ENCODE measurements around the gene CAMTA1.

DNA sequence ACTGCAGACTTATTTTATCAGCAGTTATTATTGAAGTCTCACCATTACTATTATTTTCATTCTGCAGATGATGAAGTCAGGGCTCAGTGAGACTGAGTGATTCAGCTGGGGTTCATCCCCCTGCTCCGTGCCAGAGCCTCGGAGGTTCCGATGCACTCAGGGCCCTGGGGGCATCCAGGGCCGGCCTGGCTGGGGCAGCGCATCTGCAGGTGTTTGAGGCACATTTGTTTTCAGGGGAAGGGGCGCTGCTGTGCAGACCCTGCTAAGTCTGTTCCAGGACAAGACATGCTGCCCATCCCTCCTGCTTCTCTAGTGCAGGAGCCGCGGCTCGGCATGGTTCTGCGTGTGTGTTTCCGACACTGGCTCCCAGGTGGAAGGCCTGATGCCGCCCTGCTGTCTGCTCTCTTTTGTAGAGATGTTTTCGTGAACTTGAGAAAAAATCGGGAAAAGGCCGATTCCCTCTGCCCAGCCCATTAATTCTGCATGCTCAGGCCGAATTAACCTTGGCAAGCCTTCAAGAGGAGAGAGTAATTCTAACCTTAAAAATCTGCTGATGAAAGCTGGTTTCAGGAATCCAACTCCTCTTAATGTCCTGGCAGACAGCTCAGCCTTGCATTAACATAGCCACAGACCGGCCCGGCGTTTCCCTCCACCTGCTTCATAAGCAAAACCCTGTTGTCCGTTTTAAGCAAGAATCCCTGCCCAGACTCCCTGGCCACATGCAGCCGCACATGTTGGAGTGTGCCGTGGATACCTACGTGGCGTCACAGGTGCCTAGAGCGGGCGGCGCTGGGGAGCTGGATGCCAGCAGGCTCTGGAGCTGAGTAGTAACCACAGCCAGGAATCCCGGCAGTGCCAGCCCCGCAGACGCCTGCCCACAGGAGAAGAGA, 669.9 kb downstream of the CAMTA1 start:
- TF ChIP-seq CTCF (IDR thresholded peaks at IDR 0.05) (no peak), EZH2 (IDR thresholded peaks at IDR 0.05) (no peak), EZH2phosphoT487 (IDR thresholded peaks at IDR 0.05) (no peak)

Measured in neural progenitor cell (in vitro differentiated cells).